Choroid plexus epithelial cell (primary cell): ENCODE measurements around the gene SUSD3.

Experiments used
- DNase-seq: peaks from one replicate; pipeline ENCODE4 v3.0.0-alpha.2; 2010; ENCODE audit warnings: low read depth
- H3K4me3 ChIP-seq: 2 replicates; pipeline ENCODE4 v1.5.1; 2011; ENCODE audit warnings: low read depth, mild to moderate bottlenecking, control low read depth, low read length, moderate library complexity
- TF ChIP-seq, protein P1 (sequence below): conservative IDR thresholded peaks from 2 replicates; pipeline ENCODE4 v1.5.1; 2011; ENCODE audit warnings: low read depth, mild to moderate bottlenecking, control low read depth, inconsistent platforms, low read length, moderate library complexity

SUSD3 gene

DNA sequence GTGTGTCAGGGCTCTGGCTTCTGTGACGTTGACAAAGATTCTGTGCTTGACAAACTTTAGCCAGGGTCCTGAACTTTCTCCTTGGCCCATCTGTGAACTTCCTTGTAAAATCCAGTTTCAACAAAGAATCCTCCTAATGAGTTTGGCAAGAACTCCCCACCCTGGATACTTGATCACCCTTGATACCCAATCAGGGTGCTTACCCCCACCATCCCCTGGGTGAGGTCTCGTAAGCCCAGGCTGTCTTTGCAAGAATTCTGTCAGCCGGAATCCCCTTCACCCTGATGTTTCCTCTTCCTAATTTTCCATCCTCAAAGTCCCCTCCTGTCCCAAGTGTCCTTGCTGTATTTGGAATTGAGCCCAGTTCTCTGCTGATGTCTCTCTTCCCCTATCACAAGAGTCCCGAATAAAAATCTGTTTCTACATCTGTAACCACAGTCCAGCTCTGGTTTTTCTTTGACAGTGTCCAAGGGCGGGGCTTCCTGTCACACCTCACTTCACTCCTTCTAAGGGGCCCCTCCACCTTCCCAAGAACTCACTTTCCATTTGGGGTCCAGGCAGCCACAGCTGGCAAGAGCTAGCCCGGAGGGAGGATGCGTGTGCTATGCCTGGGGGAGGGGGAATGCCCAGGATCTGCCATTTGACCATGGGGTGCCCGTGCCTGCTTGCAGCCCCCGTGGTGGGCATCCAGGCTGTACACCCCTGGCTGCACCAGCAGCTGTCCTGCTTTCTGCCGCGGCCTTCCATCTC is 34.8 kb downstream of the SUSD3 start:
- TF ChIP-seq, protein P1, sequence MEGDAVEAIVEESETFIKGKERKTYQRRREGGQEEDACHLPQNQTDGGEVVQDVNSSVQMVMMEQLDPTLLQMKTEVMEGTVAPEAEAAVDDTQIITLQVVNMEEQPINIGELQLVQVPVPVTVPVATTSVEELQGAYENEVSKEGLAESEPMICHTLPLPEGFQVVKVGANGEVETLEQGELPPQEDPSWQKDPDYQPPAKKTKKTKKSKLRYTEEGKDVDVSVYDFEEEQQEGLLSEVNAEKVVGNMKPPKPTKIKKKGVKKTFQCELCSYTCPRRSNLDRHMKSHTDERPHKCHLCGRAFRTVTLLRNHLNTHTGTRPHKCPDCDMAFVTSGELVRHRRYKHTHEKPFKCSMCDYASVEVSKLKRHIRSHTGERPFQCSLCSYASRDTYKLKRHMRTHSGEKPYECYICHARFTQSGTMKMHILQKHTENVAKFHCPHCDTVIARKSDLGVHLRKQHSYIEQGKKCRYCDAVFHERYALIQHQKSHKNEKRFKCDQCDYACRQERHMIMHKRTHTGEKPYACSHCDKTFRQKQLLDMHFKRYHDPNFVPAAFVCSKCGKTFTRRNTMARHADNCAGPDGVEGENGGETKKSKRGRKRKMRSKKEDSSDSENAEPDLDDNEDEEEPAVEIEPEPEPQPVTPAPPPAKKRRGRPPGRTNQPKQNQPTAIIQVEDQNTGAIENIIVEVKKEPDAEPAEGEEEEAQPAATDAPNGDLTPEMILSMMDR = no peak
- no peak overlapping the region for H3K4me3 ChIP-seq
- DNase-seq = no peak

DNA sequence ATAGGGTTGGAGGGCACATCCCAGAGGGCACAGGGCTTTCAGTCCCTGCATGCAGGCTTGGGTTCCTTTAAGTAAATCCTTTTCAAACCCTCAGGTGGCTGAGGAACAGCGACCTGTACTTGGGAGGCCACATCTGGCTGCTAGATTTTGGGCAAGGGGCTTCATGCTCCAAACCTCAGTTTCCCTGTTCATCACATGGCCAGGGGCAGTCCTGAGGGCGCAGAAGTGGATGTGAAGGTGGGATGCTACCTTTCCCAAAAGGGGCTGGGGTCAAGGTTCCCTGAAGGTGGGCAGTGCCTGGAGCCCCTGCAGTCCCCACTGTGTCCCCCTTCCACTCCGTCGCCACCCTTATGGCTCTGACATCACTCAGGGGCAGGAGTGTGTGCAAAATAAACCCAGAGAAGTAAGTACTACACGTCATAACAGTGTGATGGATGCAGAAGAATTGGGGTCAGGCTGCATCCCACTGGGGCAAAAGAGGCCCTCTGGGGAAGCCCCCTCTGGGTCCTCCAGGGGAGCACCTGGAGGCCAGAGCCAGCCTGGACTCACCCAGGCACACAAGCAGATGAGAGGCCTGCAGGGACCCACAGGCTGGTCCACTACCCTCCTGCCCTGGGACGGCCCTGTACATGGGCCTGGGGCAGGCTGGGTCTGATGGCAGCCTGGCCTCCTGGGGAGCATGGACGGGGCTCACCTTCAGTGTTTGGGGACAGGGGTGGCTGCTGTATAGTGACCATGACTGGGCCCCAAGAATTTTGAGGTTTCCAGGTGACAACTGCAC is 35.6 kb downstream of the SUSD3 start:
- no peak for DNase-seq
- TF ChIP-seq, protein P1 = no peak
- H3K4me3 ChIP-seq = no peak overlapping the region

DNA sequence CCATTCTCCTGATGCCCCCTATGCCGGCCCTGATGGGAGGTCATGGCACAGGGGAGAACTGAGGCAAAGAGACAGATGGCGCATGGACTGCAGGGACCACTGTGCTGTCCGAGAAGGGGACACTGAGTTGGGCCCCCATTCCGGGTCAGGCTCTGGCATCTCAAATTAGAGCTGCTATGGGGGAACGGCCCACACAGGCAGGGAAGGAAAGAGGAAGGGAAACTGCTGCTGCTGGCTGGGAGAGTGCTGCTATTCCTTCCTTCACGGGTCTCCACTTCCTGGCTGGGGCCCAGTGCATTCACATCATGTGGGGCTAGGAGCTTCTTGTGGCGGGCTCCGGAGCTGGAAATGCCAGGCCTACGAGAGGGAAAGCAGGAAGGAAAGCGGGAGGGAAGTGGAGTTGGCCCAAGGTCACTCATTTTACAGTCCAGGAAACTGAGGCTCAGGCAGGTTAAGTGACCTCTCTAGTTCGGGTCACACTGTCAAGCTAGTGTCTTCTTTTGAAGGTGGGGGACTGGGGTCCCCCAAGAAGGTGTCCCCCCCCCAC is 36.2 kb downstream of the SUSD3 start:
- TF ChIP-seq, protein P1 = no peak
- peak overlapping the region; percentile 61 for H3K4me3 ChIP-seq
- DNase-seq = no peak

DNA sequence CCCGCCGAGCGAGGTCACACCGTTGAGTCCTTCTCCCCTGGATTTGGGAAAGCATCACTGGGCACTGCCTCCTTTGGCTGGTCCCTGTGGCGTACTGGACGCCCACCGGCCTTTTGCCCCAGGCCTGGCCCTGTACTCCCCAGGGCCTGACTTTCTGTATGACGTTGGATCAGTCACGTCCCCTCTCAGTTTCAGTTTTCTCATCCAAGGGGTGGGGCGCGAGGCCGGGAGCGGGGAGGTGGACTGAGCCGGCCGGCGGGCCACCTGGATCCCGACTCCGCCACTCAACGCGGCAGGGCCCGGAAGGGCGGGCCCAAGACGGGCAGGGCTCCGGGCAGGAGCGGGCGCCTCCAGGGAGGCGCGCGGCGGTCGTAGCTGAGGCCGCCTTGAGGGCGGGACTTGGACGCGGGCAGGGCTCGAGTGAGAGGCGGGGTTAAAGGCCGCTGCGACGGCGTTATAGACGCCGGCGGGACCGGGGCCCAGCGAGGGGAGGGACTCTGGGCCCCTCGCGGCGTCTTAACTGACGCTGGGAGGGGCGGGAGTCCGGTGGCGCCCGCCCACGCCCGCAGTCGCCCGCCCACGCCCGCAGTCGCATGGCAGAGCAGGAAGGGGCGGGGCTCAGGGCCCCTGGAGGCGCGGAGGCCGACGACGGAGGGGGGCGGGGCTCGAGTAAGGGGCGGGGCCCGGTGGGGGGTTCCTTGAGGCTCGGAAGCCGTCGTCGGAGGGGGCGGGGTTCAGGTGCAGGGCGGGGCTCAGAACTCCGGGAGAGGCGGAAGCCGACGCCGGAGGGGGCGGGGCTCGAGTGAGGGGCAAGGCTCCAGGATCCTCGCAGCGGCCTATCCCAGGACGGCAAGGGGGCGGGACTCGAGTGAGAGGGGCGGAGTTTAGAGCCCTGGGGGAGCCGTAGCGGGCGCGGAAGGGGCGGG is 37.0 kb downstream of the SUSD3 start:
- peak overlapping the region; percentile 61 for H3K4me3 ChIP-seq
- TF ChIP-seq, protein P1 = no peak

DNA sequence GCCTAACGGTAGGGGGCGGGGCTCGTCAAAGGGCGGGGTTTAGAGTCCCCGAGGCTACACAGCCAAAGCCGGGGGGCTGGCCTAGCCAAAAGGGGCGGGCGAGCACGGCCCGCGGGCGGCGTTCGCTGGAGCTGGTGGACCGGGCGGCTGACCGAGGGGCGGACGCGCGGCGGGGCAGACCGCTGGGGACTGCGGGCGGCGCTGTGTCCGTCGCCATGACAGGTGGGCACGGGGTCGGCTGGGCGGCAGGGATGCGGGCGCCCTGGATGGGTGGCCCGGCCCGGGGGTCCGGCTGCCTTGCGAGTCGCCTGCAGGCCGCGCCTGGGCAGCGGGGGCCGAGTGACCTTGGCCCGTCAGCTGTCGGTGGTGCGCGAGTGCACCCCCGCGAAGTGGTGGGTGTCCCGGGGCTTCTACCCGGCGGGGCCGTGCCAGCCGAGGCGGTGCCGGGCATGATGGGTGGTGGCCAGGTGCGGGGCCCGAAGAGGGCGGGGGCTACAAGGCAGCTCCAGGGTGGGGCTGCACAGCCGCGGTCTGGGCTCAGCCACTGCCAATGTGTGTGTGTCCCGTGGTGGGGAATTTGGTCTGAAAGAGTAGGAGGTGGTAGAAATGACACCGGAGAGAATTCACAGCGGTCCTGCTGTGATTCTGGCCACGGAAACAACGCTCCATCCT is 37.8 kb downstream of the SUSD3 start, which contains the start of gene CARD19:
TSS of gene CARD19 (plus strand) at position 87 of the 672 bp plus-strand sequence. CDS start at position 216, 129 bp downstream.
- TF ChIP-seq, protein P1 = no peak
- peak; percentile 40 for DNase-seq
- peak within 1 kb of the TSS; percentile 84 for H3K4me3 ChIP-seq

More for the DNA sequence above, 37.0 kb downstream of the SUSD3 start:
- peak; percentile 99 for DNase-seq

DNA sequence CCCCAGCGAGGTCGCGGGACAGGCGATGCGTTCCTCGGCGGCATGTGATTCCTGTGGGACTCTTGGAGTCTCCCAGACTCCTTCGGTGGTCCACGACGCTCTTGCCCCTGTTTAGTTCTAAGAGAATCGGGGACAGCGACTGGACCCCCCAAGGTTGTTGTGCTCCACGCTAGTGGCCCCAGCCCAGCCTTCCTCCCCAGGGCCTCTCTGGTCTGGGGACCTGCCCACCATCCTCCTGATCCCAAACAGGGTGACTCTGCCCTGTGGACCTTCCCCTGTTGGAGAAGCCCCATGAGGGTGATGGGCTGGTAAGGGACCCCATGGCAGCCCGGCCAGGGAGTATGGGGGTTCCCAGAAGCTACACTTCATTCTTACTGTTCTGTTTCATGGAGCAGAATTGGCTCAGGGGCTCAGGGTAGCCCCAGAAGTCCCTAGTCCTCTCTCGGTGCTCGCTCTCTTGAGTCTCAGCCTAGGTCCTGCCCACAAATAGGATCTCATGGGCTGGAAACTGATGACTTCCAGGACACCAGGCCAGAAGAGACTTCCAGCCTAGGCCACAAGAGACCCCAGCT is 38.4 kb downstream of the SUSD3 start:
- peak overlapping the region; percentile 84 for H3K4me3 ChIP-seq
- DNase-seq = no peak
- TF ChIP-seq, protein P1 = no peak
